GM21526 (cell line): ENCODE data around the gene CLEC14A.

Experiments
- ATAC-seq: cut with Tn5 transposase; IDR thresholded peaks from one replicate; pipeline ENCODE4 v1.9.1; 2021; ENCODE audit warnings: moderate library complexity; ENCODE audit not compliant: unreplicated experiment, low FRiP score

CLEC14A gene

GRCh38 chr14:38206689-38207376, 49.1 kb downstream of the CLEC14A start:
- no peak for ATAC-seq

- ATAC-seq: no peak
These were observed 49.8 kb downstream of the CLEC14A start for GRCh38 chr14:38205949-38206665.

- ATAC-seq: no peak
These were observed 50.6 kb downstream of the CLEC14A start for GRCh38 chr14:38205119-38205813.

DNA sequence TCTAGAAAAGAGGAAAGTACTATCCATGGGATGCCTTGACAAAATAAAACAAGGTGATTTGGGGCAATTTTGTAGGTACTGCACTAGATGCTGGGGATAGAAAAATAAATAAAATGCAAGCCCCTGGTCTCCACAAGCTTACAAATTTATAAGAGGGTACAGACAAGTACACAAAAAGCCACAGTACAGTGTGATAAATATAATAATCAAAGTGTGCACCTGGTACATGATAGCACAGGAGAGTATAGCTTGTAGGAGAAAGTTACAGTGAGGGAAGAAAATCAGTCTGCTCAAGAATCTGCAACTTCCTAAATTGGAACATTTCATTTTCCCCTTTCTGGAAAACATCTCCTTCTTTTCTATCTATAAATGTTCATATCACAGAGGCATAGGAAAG, 51.2 kb downstream of the CLEC14A start:
- no peak for ATAC-seq
